ENCODE data around the gene RORB. TPM values are rescaled to one million over a fixed set of nuclear protein-coding genes. Genes with fewer than 3 reads are reported as not detected.

Gene RORB
- polyA plus RNA-seq, 3 donors, result not detected

DNA sequence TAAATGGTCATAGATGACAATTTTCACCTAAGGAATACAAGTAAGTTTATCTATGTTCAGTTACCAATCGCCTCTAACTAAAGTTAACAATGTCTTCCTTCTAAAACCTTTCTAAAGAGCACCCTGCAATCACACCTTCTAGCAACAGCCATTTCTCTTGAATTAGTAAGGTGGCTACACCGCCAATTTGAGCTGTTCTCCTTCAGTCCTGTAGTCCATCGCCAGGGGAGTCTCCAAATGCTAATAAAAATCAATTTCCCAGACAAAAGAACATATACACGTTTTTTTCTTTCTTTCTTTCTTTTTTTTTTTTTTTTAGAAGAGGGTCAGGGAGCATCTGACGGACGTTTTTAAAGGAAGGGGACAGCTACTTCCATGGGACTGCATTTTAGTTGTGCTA, 729 bp upstream of the RORB start:
- WGBS (ENCODE audit: insufficient coverage), result 58% methylated on average over 2 of the region's 6 CpGs
- TF ChIP-seq, protein P1, sequence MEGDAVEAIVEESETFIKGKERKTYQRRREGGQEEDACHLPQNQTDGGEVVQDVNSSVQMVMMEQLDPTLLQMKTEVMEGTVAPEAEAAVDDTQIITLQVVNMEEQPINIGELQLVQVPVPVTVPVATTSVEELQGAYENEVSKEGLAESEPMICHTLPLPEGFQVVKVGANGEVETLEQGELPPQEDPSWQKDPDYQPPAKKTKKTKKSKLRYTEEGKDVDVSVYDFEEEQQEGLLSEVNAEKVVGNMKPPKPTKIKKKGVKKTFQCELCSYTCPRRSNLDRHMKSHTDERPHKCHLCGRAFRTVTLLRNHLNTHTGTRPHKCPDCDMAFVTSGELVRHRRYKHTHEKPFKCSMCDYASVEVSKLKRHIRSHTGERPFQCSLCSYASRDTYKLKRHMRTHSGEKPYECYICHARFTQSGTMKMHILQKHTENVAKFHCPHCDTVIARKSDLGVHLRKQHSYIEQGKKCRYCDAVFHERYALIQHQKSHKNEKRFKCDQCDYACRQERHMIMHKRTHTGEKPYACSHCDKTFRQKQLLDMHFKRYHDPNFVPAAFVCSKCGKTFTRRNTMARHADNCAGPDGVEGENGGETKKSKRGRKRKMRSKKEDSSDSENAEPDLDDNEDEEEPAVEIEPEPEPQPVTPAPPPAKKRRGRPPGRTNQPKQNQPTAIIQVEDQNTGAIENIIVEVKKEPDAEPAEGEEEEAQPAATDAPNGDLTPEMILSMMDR (IDR thresholded peaks at IDR 0.05), result no peak
- Mint-ChIP-seq H3K4me1 (peaks cover 40% of the 10 kb centered on the region), H3K36me3 (peaks cover 10 to 11% of the 10 kb centered on the region in 2 donors), H3K9me3 (peaks cover 0 to 17% (median 14%) of the 10 kb centered on the region in 7 donors), H3K27me3 (ENCODE audit: low read depth in 3 of 3) (peaks cover 70 to 85% (median 71%) of the 10 kb centered on the region in 3 donors), H3K27ac (no peak overlapping the region), H3K4me3 (peak overlapping the region; percentile 88 to 100)
- intact Hi-C loops (cut with micrococcal nuclease), result no loop called here
- Histone ChIP-seq H3K9ac (ENCODE audit: insufficient read depth, low read length, poor library complexity, severe bottlenecking) (no peak overlapping the region), H3K4me2 (replicated peaks; ENCODE audit: extremely low read depth, low read length, poor library complexity, severe bottlenecking) (peak overlapping the region; percentile 86), H3K36me3 (replicated peaks in 1 of 2; ENCODE audit: control insufficient read depth in 1 of 2, insufficient read depth in 2 of 2, low read length in 2 of 2) (no peaks in the 10 kb centered on the region), H3K27ac (ENCODE audit: low read depth in 1 of 2, low read length in 2 of 2) (no peak overlapping the region), H3K4me1 (ENCODE audit: control insufficient read depth in 1 of 2, insufficient read depth in 2 of 2, low read length in 2 of 2) (peaks cover 9 to 21% of the 10 kb centered on the region in 2 donors), H3K9me3 (replicated peaks in 1 of 2; ENCODE audit: control insufficient read depth in 1 of 2, insufficient read depth in 1 of 2, low read length in 2 of 2) (peaks cover 2 to 23% of the 10 kb centered on the region in 2 donors), H4K20me1 (ENCODE audit: insufficient read depth, low read length) (no peaks in the 10 kb centered on the region), H3K79me2 (ENCODE audit: insufficient read depth, low read length) (no peaks in the 10 kb centered on the region), H3K27me3 (ENCODE audit: control insufficient read depth in 2 of 2, insufficient read depth in 2 of 2, low read length in 2 of 2) (peaks cover 68 to 79% of the 10 kb centered on the region in 2 donors), H3K4me3 (replicated peaks in 1 of 3; ENCODE audit: low read depth in 2 of 3, low read length in 3 of 3) (peak overlapping the region in 1 of 3 experiments; percentile 83), H2AFZ (ENCODE audit: insufficient read depth, low read depth, low read length, poor library complexity, severe bottlenecking) (no peak overlapping the region)
- DNase-seq, result no peak

DNA sequence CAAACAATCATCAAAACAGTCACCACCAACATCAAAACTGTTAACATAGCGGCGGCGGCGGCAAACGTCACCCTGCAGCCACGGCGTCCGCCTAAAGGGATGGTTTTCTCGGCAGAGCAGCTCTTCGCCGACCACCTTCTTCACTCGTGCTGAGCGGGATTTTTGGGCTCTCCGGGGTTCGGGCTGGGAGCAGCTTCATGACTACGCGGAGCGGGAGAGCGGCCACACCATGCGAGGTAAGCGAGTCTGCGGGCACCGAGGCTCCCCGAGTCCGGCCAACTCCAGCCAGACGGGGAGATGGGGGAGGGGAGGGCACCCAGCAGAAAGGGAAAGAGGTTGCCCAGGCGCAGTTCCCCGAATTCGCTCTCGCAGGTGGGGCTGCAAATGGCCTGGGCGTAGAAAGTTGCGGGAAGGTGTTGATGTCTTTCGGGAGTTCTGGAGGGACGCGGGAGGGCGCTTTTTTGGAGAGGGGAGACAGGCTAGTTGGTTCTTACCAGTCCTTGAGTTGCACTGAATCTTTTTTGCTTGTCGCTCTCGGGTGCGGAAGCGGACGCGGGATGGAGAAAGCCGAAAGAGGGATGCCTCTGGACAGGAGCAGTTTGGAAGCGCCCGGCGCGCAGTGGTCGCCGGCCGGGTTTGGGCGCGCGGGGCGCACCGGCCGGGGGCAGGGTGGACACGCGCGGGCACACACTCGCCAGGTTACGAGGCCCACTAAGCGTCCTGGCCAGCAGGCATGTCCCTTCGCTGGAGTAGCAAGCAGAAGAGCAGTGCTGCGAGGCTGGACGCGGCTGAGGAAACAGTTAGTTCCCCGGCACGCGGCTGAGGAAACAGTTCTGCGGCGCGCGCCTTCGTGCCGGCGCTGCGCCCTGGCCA, 849 bp downstream of the RORB start:
- Mint-ChIP-seq H3K4me3 (peak overlapping the region; percentile 88 to 100), H3K4me1 (peaks cover 40% of the 10 kb centered on the region), H3K9me3 (peaks cover 0 to 17% (median 14%) of the 10 kb centered on the region in 7 donors), H3K27me3 (ENCODE audit: low read depth in 3 of 3) (peaks cover 66 to 78% (median 71%) of the 10 kb centered on the region in 3 donors), H3K36me3 (peaks cover 10 to 11% of the 10 kb centered on the region in 2 donors), H3K27ac (peak overlapping the region in 3 of 7 donors; percentile 47 to 73 (median 70))
- Histone ChIP-seq H3K27ac (ENCODE audit: low read depth in 1 of 2, low read length in 2 of 2) (no peak overlapping the region), H3K9me3 (replicated peaks in 1 of 2; ENCODE audit: control insufficient read depth in 1 of 2, insufficient read depth in 1 of 2, low read length in 2 of 2) (peaks cover 2 to 23% of the 10 kb centered on the region in 2 donors), H3K79me2 (ENCODE audit: insufficient read depth, low read length) (no peaks in the 10 kb centered on the region), H3K4me2 (replicated peaks; ENCODE audit: extremely low read depth, low read length, poor library complexity, severe bottlenecking) (peak overlapping the region; percentile 86), H2AFZ (ENCODE audit: insufficient read depth, low read depth, low read length, poor library complexity, severe bottlenecking) (peak overlapping the region; percentile 73), H3K9ac (ENCODE audit: insufficient read depth, low read length, poor library complexity, severe bottlenecking) (no peak overlapping the region), H3K4me3 (replicated peaks in 1 of 3; ENCODE audit: low read depth in 2 of 3, low read length in 3 of 3) (peak overlapping the region; percentile 50 to 83 (median 76)), H3K27me3 (ENCODE audit: control insufficient read depth in 2 of 2, insufficient read depth in 2 of 2, low read length in 2 of 2) (peaks cover 74 to 92% of the 10 kb centered on the region in 2 donors), H3K36me3 (replicated peaks in 1 of 2; ENCODE audit: control insufficient read depth in 1 of 2, insufficient read depth in 2 of 2, low read length in 2 of 2) (no peaks in the 10 kb centered on the region), H3K4me1 (ENCODE audit: control insufficient read depth in 1 of 2, insufficient read depth in 2 of 2, low read length in 2 of 2) (peaks cover 9 to 21% of the 10 kb centered on the region in 2 donors), H4K20me1 (ENCODE audit: insufficient read depth, low read length) (no peaks in the 10 kb centered on the region)
- intact Hi-C loops (cut with micrococcal nuclease), result no loop called here
- TF ChIP-seq, protein P1 (IDR thresholded peaks at IDR 0.05), result no peak
- DNase-seq, result no peak
- under 1% methylated on average over 77 of the region's 77 CpGs for WGBS (ENCODE audit: insufficient coverage)
